NOMO-1 treated with dmso at 0.1 percent for 144 hours (cell line): ENCODE results near the gene UMODL1.

Source experiments
- DNase-seq: peaks from one replicate; lab custom pipeline; 2025; ENCODE audit not compliant: unreplicated experiment; lab: John Stamatoyannopoulos, UW

Gene UMODL1

DNA sequence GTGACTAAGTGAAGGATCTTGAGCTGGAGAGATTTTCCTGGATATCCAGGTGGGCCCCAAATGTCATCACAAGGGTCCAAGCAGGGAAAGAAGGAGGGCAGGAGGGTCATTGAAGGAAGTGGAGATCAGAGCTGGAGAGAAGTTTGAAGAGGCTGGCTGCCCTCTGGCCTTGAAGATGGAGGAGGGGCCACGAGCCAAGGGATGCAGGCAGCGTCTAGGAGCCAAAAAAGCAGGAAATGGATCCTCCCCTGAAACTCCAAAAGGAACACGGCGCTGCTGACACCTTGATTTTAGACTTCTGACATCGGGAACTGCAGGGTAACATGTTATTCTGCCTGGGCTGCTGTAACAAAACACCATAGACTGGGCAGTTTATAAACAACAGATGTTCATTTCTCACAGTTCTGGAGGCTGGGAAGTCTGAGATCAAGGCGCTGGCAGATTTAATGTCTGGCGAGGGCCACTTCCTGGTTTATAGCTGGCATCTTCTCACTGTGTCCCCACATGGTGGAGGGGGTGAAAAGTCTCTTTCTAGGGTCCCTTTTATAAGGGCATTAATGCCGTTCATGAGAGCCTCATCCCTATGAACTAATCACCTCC, 32.2 kb upstream of the UMODL1 start:
- DNase-seq: no peak

GRCh38 chr21:42039470-42039901, 31.6 kb upstream of the UMODL1 start:
- DNase-seq: no peak

DNA sequence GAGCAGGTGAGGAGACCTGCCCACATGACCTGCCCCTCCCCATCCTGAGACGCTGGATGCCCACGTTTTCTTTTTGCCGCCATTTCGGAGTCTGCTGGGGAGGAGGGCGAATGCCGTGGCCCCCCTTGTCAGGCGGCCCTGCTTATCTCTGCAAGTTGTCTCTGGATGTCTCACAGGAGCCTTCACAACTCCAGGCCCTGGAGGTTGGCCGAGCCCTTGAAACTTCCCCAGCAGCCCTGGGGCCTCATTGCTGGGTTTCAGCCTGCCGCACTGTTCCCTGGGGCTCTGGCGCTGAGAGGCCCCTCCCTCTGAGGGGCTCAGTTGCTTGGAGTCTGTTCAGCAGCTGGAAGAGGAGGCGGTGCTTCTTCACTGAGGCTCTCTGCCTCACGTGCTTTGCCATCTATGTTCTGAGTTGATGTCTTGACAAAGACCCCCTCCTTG, 31.2 kb upstream of the UMODL1 start:
- DNase-seq: no peak

- no peak for DNase-seq
Observed at GRCh38 chr21:42040411-42041180, 30.5 kb upstream of the UMODL1 start.

GRCh38 chr21:42041246-42041645, 29.9 kb upstream of the UMODL1 start:
- DNase-seq: no peak

GRCh38 chr21:42041711-42042110, 29.4 kb upstream of the UMODL1 start:
- DNase-seq: no peak

- DNase-seq: no peak
Observed at GRCh38 chr21:42042651-42043050, 28.5 kb upstream of the UMODL1 start.

DNA sequence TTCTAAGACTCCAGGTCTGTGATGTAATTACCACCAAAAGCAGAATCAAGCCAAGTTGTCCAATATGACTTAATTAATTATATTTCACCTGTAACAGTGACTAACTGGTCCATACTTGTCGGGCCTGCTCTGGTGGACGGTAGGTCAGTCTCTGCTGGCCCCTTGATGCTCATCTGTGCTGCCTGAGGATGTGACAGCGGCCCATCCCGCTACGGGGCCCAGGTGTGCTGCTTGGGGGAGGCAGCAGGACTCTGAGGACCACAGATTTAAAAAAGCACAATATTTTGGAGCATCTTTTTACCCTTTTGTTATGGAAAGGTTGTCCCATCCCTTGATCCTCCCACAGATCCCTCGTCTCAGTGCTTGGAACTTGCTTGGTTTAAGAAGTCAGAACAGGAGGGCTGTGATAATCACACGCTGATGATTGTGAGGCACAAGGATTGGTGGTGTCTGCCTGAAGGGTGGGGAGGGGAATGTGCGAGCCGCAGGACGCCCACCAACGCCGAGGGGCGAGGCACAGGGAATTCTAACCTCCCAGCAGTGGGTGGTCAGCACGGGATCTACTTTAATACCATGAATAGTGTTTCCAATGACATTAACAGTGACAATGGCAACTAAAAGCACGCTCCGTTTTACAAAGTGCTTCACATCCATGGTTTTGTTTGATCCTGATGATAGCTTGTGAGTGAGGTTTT, 27.8 kb upstream of the UMODL1 start:
- DNase-seq: no peak

DNA sequence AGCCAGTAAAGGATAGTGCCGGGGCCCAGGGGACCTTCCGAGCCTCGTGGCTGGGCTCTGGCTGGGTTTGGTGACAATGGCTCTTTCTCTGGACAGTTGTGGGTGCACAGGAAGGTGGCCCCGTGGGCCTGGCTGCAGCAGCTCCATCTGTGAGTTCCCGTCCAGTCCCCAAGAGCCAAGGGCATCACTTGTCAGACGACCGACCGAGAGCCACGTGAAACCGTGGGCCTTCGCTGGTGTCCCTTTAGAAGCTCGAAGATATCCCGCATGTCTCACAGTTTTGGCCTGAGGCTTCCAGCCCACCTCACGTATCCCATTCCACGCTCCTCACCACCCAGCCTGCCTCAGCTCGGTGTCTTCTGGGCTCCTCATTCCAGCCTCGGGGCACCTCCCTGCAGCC, 27.2 kb upstream of the UMODL1 start:
- no peak for DNase-seq

- no peak for DNase-seq
Observed at GRCh38 chr21:42044871-42045495, 26.1 kb upstream of the UMODL1 start.

DNA sequence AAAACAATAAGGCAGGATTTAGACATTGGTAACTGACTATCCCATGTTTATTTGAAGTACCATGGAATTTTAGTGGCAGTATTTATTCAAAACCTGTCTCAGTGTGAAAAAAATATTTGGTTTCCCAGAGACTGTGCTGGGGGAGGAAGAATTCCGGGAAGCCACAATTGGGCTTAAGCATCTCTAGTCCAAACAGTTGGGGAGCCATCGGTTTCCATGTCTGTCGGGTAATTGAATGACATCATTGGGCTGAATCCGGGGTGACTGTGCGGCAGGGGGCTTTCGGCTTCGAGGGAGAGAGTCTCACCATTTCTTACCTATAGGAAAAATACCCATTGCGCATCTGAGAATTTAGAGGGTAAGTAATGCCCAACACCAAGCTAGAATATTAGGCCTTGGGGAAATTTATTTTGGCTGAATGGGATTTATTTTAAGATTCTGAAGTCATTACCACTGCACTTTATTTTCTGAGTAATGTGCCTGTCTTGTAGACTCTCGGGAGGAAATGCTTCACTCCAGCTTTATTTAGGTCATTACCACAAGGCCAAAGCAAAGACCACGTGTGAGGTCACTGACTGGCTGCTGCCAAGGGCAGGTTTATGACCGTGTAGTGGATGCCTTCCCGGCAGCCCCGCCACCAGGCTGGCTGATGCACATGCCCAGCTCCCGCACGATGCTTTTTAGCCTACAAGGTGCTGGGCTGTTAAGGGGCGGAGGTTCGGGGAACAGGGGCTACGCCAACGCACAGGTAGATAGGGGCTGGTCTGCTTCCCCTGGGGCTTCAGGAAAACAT, 23.1 kb upstream of the UMODL1 start:
- DNase-seq: no peak

- no peak for DNase-seq
Observed at GRCh38 chr21:42048870-42049577, 22.1 kb upstream of the UMODL1 start.

GRCh38 chr21:42049578-42050430, 21.3 kb upstream of the UMODL1 start:
- no peak for DNase-seq

DNA sequence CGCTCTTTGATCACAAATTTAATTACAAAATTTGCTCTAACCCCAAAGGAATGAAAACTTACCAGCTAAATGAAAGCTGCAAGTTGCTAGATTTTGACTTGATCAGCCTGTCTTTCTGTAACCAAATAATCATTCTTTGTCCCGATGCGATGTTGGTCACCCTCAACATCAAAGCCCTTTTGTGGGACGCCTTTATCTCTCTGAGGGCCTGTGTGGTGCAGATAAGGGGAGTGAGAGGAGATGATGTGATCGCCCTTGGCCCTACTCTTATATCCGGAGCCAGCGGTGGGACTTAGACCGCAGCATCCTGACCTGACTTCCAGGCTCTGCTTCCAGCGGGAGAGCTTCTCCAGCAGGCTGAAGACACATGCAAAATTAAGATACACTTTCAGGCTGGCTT, 19.3 kb upstream of the UMODL1 start:
- DNase-seq: no peak

DNA sequence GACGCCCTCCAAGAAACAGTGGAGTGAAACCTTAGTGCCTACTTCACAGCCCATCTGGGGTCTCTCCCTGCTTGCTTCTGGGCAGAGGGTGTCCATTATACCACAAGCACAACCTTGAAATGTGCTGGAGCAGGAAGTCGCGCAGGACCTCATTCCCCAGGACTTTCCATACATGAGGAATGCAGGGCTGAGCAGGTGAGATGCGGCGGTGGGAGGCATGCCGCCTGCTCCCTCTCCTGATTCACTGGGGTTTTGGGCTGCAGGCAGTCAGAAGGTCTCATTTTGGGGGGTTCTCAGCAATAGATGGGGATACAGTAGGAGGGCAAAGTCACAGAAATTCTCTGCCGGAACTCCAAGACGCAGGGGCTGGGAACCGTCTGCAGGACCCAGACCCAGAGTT, 15.7 kb upstream of the UMODL1 start:
- DNase-seq: no peak

- DNase-seq: no peak
Observed at GRCh38 chr21:42056468-42056867, 14.6 kb upstream of the UMODL1 start.

DNA sequence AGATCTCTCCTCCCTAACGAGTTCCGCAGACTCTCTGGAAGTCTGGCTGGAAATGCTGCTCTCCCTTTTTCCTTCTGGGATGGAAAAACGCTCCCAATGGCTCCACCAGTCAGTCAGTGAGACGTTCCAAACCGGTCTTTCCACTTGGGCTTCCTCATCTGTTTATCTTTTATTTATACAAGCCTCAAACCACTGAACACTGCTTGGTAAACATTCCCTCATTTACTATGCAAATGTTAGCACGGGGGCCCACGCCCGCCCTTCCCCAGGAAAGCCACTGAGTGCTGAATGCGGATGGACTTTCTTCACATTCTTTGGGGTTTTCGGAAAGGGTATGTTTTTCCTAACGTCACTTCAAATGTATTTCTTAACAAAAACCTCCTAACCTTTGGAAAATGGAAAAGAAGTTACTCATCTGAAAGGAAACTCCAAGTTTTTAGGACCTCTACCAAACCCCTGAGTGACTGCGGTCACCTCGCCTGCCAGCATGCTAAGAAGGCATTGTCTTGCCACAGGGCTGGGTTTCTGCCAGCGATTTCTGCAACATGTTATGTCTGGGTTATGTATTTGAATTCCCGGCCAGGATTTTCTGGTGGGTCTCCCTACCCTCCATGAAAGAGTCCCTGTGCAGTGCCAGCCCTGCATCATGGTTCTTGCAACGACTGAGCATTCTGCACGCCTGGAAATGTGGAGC, 14.0 kb upstream of the UMODL1 start:
- DNase-seq: no peak

DNA sequence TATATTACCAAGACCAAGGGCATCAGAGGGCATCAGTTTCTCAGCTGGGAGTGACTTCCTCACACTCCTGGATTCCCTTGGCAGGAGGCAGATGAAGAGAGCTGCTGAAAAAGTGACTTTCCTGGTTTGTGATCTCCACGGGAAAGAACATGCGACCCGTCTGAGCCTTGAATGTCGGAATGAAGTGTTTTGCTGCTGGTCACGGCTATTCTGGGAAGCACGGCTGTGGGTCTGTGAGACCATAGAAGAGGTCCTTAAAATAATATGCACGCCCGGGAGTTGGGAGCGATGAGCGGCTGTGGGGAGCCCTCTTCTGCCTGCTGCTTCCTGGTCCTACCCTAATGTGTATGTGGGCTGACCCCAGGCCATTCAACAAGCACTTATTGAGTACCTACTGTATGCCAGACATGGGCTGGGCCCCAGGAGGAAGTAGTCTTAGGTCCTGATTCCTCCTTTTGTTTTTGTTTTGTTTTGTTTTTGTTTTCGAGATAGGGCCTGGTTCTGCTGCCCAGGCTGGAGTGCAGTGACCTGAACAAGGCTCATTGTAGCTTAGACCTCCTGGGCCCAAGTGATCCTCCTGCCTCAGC, 13.2 kb upstream of the UMODL1 start:
- no peak for DNase-seq
